IPS-NIHi11 (cell line): ENCODE measurements around the gene IQGAP2.
"Not testable (repeated sequence)": the region's sequence is repeated elsewhere in the genome, so short reads cannot be mapped to it uniquely, and the experiment has no call there.

ENCODE experiments used
- DNase-seq: peaks from one replicate; pipeline ENCODE4 v3.0.0; 2012; ENCODE audit warnings: mixed read lengths, low spot score

IQGAP2 gene

GRCh38 chr5:76579166-76579937, 176.3 kb downstream of the IQGAP2 start:
- no peak for DNase-seq

GRCh38 chr5:76580981-76581380, 177.9 kb downstream of the IQGAP2 start:
- no peak for DNase-seq

GRCh38 chr5:76582230-76583162, 179.4 kb downstream of the IQGAP2 start:
- DNase-seq = no peak

GRCh38 chr5:76583163-76584047, 180.3 kb downstream of the IQGAP2 start:
- no peak for DNase-seq

- DNase-seq = no peak
These were observed 182.7 kb downstream of the IQGAP2 start for GRCh38 chr5:76585783-76586217.

DNA sequence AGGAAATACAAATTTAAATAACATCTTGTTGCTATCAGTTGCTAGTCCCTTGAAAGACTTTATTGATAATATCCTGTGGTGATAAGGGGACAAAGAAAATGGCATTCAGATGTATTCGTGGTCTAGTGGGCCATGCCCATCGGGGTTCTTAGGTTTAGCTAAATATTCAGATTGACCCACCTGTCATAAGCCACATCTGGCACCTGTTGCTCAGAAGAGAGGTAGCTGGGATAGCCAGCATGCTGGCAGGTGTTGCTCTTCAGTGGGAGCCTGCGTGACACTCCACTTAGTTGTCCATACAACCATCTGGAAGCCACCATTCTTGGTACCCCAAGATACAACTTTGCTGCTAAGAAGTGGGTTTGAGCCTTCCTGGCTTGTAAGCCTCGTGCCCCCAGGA, 183.4 kb downstream of the IQGAP2 start:
- no peak for DNase-seq

GRCh38 chr5:76590027-76590426, 186.9 kb downstream of the IQGAP2 start:
- DNase-seq = no peak

DNA sequence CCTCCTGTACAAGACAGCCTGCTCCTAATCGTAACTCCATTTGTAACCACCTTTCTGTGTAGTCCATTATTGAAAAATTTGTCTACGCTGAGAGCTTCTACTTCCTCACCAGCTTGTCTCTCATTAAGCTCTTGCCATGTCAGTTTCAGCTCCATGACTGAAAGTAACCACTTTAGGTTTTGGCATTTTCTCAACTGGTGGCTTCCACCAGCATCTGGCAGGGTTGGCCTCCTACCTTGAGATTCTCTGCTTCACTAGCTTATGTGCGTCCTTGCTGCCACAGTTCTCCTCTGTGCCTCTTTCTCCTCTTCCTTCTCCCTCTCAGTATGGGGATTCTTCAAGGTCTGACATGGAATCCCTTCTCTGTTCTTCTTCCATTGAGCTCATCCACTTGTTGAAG, 188.3 kb downstream of the IQGAP2 start:
- DNase-seq = no peak

DNA sequence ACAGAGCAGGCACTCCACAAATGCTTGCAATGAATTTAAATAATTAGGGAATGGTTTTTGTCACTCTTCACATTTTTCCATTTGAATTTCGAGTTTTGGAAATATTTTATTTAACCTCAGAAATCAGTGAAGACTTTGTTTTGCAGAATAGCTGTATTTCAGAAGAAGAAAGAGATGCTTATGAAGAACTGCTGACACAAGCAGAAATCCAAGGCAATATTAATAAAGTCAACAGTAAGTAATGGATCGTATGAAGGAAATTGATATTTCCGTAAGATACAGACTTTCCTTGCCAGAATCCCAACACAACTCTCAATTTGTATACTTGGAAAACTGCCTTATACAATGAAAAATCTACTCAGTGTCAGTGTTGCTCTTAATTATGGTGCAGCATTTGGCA, 189.6 kb downstream of the IQGAP2 start:
- DNase-seq = no peak

DNA sequence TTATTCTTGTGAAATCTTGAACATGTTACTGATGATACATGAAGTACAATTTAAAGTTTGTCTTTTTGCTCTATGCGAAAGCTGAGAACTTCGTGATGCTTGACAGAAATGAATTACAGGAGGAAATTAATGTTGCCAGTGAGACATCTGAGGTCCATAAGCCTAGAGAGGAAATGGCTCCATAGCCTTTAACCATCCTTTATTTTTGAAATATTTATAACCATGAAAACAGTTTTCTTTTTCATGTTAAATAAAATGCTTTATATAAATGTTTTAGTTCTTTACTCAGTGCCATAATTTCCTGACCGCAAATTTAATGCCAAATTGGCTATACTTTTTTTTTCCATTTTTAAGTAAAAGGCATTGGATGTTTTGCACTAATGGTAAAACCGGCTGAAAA, 191.0 kb downstream of the IQGAP2 start:
- DNase-seq = no peak

DNA sequence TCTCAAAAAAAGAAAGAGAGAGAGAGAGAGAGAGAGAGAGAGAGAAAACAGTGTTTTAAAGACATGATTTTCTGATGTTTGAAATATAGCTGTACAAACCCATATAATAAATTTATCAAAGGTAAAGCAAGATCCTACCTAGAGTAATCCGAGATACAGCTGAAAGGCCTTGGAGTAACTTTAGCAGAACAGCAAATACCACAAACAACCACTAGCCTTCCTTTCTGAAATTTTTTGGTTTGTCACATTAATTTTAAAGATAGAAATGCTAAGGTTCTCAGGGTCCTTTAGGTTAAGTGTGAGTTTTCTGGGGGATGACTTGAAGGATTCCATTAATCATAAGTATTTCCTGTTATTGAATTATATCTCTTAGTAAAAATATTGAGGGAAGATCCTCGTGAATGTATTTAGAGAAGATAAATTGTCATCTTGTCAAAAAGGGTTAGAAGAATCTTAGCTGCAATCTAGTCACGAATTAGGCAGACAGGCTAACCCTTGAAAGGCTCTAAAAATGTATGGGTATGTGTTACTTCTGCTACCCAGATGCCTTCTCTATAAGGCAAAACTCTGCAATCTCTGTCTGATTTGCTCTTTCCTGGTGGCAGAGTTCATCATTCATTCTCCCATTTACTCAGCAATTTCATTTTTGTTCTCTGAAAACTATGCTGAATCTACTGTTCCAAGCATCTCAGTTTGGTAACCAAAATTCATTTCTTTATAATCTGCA, 192.8 kb downstream of the IQGAP2 start:
- DNase-seq = no peak

DNA sequence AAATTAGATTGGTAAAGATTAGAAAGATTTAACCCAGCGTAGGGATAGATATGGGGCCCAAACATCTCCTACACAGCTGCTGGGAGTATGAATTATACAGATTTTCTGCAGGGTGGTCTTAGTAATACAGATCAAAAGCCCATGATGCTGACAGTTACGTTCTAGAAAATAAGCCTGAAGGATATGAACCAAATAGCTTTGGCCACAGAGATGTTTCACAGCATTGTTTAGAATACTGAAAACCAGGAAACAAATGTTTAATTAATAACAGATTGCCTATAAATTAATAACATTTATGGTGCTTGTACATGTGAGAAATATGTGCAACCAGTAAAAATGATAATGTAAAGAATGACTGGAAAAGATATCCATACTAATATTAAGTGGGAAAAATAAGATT, 195.4 kb downstream of the IQGAP2 start:
- no peak for DNase-seq

GRCh38 chr5:76600716-76601115, 197.6 kb downstream of the IQGAP2 start:
- DNase-seq = no peak

- DNase-seq = peak; percentile 73
These were observed 198.4 kb downstream of the IQGAP2 start for GRCh38 chr5:76601470-76601869.

DNA sequence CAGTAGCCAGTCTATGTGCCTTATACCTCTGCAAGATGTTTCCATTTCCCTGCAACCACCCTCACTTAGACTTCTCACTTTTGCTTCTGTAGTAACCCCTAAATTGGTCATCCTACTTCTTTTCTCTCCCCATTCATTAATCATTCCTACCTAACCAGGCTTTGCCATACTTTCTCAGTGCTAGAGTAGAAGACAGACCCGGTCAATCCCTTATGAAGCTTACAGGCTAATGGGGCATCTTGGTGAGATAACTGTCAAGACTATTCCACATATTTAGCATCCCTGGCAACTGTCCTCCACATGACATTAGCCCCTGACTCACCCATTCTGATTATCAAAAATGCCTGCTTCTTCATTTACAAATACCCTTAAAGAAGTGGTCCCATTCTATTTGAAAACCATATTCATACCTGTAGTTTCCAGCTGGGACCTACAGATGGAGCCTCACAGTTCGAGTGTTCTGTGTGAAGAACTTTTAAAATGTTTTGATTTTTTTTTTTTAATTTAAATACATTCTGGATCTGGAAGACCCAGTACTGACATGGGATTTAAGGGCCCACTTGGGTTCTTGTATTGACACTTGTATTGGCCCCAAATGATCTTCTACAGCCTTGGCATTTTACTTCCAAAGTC, 199.1 kb downstream of the IQGAP2 start:
- DNase-seq = no peak

- DNase-seq = not testable (repeated sequence)
These were observed 200.9 kb downstream of the IQGAP2 start for GRCh38 chr5:76603991-76604390.

DNA sequence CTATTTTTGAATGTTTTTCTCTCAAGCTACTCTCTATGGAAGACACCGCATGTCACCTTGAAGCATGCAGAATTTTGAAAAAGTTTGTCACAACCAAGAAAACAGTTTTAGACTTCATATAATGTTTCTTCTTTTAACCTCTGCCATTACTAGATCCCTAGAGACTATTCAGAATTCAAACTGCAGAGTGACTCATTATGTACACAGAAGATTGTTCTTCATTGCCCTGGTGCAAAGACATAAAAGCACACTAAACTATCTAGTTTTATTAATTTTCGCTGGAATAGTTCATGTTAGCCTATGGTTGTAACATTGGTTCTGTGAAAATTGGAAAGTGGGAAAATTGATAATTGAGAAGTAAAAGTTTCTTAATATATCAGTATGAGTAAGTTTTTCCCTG, 201.8 kb downstream of the IQGAP2 start:
- no peak for DNase-seq

DNA sequence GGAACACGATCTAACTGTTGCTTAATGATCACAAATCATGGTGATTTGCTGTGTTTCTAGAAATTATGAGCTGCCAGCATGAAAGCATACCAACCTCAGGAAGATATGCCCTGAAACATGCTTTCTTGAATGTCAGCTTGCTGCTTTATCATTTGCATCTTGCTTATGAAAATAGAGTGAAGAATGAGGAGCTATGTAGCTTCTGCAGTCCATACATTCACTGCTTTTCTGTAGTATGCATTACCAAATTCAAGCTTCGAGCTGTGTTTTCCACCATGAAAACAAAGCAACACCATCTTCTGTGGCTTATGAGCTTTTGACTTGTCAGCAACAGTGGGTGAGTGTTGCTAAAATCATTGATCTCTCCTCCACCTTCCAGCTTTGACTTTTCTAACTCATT, 203.6 kb downstream of the IQGAP2 start:
- DNase-seq = no peak

DNA sequence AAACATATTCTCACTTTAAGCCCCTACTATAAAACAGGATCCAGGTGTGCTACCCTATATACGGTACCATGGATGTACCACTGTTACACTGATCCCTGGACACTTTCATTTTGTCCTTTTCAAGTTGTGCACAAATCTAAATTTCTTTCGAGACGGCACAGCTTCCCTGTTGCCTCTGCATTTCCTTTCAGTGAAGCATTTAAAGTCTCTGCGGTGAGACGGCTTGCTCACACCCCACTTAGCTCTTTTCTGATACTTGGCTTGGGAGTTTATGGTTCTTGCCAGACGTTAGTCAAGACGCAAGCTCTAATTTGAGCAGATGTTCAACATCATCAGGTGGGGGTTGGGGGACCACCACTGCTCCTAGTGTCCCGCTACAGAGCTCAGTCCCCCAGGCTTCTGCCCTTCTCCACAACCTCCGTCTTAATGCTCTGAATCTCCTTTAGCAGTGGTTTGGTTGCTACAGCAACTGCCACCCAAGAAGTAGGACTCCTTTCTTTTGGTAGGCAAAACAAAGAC, 204.3 kb downstream of the IQGAP2 start:
- DNase-seq = no peak

- no peak for DNase-seq
These were observed 205.7 kb downstream of the IQGAP2 start for GRCh38 chr5:76608833-76609232.

GRCh38 chr5:76610196-76610595, 207.1 kb downstream of the IQGAP2 start:
- DNase-seq = no peak
